H1 (cell line): ENCODE results near the gene C22orf39. TPM values are rescaled to one million over a fixed set of nuclear protein-coding genes. Genes with fewer than 3 reads are reported as not detected.

ENCODE experiments used
- CTCF ChIA-PET: fragments of 300-600 bp; sonication (Branson Sonifier 250); formaldehyde crosslinking; loops from one replicate; lab custom pipeline; 2021; ENCODE audit not compliant: partially characterized antibody; lab: Charles Lee
- POLR2A ChIA-PET: fragments of 300-600 bp; sonication (Branson Sonifier 250); formaldehyde crosslinking; loops from one replicate; lab custom pipeline; 2021; ENCODE audit warnings: inconsistent platforms; ENCODE audit not compliant: partially characterized antibody; lab: Charles Lee
- DNase-seq, 2 experiments: peaks; one replicate each; pipeline versions ENCODE4 v3.0.0 to v3.0.0-alpha.2; 2010 to 2022; ENCODE audit warnings: low spot score in 2 of 2, low read depth in 1 of 2, mixed read lengths in 1 of 2
- FAIRE-seq: peaks from 2 replicates; lab custom pipeline; 2011; peaks lifted over from hg19 to GRCh38; lab: Jason Lieb, UNC
- H2AFZ ChIP-seq: 2 replicates; pipeline ENCODE4 v1.8.1; 2012; ENCODE audit warnings: low read length, inconsistent platforms
- H2AK5ac ChIP-seq: 2 replicates; pipeline ENCODE4 v1.6.1; 2013; ENCODE audit warnings: low read depth, low read length
- H2BK120ac ChIP-seq: replicated peaks from 2 replicates; pipeline ENCODE3; 2013; ENCODE audit warnings: low read depth, low read length, inconsistent platforms
- H2BK12ac ChIP-seq: 2 replicates; pipeline ENCODE4 v1.6.1; 2013; ENCODE audit warnings: low read depth, low read length
- H2BK15ac ChIP-seq: 2 replicates; pipeline ENCODE4 v1.6.1; 2013; ENCODE audit warnings: low read length
- H2BK20ac ChIP-seq: 2 replicates; pipeline ENCODE4 v1.6.1; 2013; ENCODE audit warnings: low read length
- H2BK5ac ChIP-seq: 2 replicates; pipeline ENCODE4 v1.6.1; 2013; ENCODE audit warnings: low read depth, low read length
- H3K14ac ChIP-seq: 2 replicates; pipeline ENCODE4 v1.6.1; 2013; ENCODE audit warnings: inconsistent platforms; ENCODE audit not compliant: insufficient read length
- H3K18ac ChIP-seq: 2 replicates; pipeline ENCODE4 v1.6.1; 2013; ENCODE audit warnings: low read length; ENCODE audit errors: extremely low read depth
- H3K23ac ChIP-seq: 2 replicates; pipeline ENCODE4 v1.6.1; 2013; ENCODE audit warnings: inconsistent platforms; ENCODE audit not compliant: insufficient read length
- H3K23me2 ChIP-seq: 2 replicates; pipeline ENCODE4 v1.6.1; 2013; ENCODE audit warnings: low read depth, low read length
- H3K27ac ChIP-seq: 2 replicates; pipeline ENCODE4 v1.6.1; 2011; ENCODE audit warnings: low read depth, low read length, inconsistent platforms
- H3K27me3 ChIP-seq, 4 experiments: replicated peaks in 1 of 4; 1 replicate in 1 of 4; 2 replicates in 3 of 4; pipeline versions ENCODE4 v1.6.1 to v1.8.1; 2011 to 2013; ENCODE audit warnings: low read length in 3 of 4, mild to moderate bottlenecking in 3 of 4, inconsistent platforms in 2 of 4, mixed read lengths in 2 of 4, moderate library complexity in 1 of 4; ENCODE audit not compliant: control insufficient read depth in 3 of 4, insufficient read depth in 3 of 4; ENCODE audit errors: extremely low read depth in 1 of 4
- H3K36me3 ChIP-seq, 4 experiments: 2 replicates each; pipeline versions ENCODE4 v1.6.1 to v1.8.1; 2011 to 2013; ENCODE audit warnings: mild to moderate bottlenecking in 4 of 4, low read length in 3 of 4, moderate library complexity in 2 of 4, control low read depth in 1 of 4, inconsistent platforms in 1 of 4; ENCODE audit not compliant: insufficient read depth in 4 of 4, control insufficient read depth in 2 of 4
- H3K4ac ChIP-seq: replicated peaks from 2 replicates; pipeline ENCODE3; 2013; ENCODE audit warnings: low read length, low read depth, mixed read lengths, inconsistent platforms; ENCODE audit not compliant: insufficient read length
- H3K4me1 ChIP-seq, 4 experiments: replicated peaks in 1 of 4; 1 replicate in 1 of 4; 2 replicates in 3 of 4; pipeline versions ENCODE4 v1.6.1 to v1.8.1; 2011 to 2013; ENCODE audit warnings: low read length in 3 of 4, inconsistent platforms in 2 of 4, mixed read lengths in 1 of 4; ENCODE audit not compliant: insufficient read depth in 4 of 4, control insufficient read depth in 3 of 4
- H3K4me2 ChIP-seq, 2 experiments: 2 replicates each; pipeline versions ENCODE4 v1.6.1 to v1.8.1; 2011 to 2013; ENCODE audit warnings: low read depth in 2 of 2, low read length in 2 of 2, control low read depth in 1 of 2, inconsistent platforms in 1 of 2, mild to moderate bottlenecking in 1 of 2; ENCODE audit not compliant: insufficient read depth in 1 of 2
- H3K4me3 ChIP-seq, 4 experiments: fragments of 200-600, 300-600 bp in 1 of 4; sonication (generic), shearing (Covaris generic), sonication (Bioruptor Twin) in 1 of 4; 2 replicates each; pipeline versions ENCODE4 v1.5.1 to v1.8.1; 2011 to 2016; ENCODE audit warnings: low read length in 4 of 4, low read depth in 3 of 4, control low read depth in 2 of 4, inconsistent platforms in 2 of 4, mild to moderate bottlenecking in 2 of 4, mixed read lengths in 1 of 4, moderate library complexity in 1 of 4; ENCODE audit not compliant: insufficient read depth in 2 of 4; ENCODE audit errors: extremely low read depth in 1 of 4
- H3K56ac ChIP-seq: replicated peaks from 2 replicates; pipeline ENCODE3; 2013; ENCODE audit warnings: low read depth, mild to moderate bottlenecking, mixed read lengths, low read length, inconsistent platforms; ENCODE audit not compliant: insufficient read length
- H3K79me1 ChIP-seq: 2 replicates; pipeline ENCODE4 v1.6.1; 2013; ENCODE audit warnings: low read depth, low read length, control low read depth
- H3K79me2 ChIP-seq, 2 experiments: 2 replicates each; pipeline versions ENCODE4 v1.6.1 to v1.8.1; 2012 to 2013; ENCODE audit warnings: low read length in 2 of 2, mild to moderate bottlenecking in 2 of 2, inconsistent platforms in 1 of 2; ENCODE audit not compliant: insufficient read depth in 2 of 2, control insufficient read depth in 1 of 2
- H3K9ac ChIP-seq, 4 experiments: replicated peaks in 1 of 4; 1 replicate in 1 of 4; 2 replicates in 3 of 4; pipeline versions ENCODE4 v1.6.1 to v1.8.1; 2011 to 2013; ENCODE audit warnings: low read depth in 3 of 4, low read length in 3 of 4, control low read depth in 2 of 4, mild to moderate bottlenecking in 2 of 4, moderate library complexity in 2 of 4, inconsistent platforms in 1 of 4; ENCODE audit errors: extremely low read depth in 1 of 4
- H3K9me3 ChIP-seq, 2 experiments: 2 replicates each; pipeline versions ENCODE4 v1.6.1 to v1.8.1; 2012 to 2013; ENCODE audit warnings: mild to moderate bottlenecking in 2 of 2, moderate library complexity in 2 of 2, control low read depth in 1 of 2, inconsistent platforms in 1 of 2, low read depth in 1 of 2, low read length in 1 of 2, mixed read lengths in 1 of 2; ENCODE audit not compliant: insufficient read depth in 2 of 2
- H4K20me1 ChIP-seq, 2 experiments: replicated peaks in 1 of 2; 2 replicates each; pipeline versions ENCODE3 to v1.8.1; 2011 to 2013; ENCODE audit warnings: inconsistent platforms in 2 of 2, low read length in 2 of 2, mild to moderate bottlenecking in 1 of 2; ENCODE audit not compliant: insufficient read depth in 2 of 2, control insufficient read depth in 1 of 2
- H4K5ac ChIP-seq: 2 replicates; pipeline ENCODE4 v1.6.1; 2013; ENCODE audit warnings: low read length, low read depth, mixed read lengths, inconsistent platforms; ENCODE audit not compliant: insufficient read length
- H4K8ac ChIP-seq: 2 replicates; pipeline ENCODE4 v1.8.0; 2013; ENCODE audit warnings: mild to moderate bottlenecking, moderate library complexity, low read length, inconsistent platforms; ENCODE audit not compliant: insufficient read depth; ENCODE audit errors: extremely low read depth
- H4K91ac ChIP-seq: replicated peaks from 2 replicates; pipeline ENCODE3; 2013; ENCODE audit warnings: low read length, mixed read lengths, inconsistent platforms; ENCODE audit not compliant: insufficient read length
- BACH1 ChIP-seq: IDR thresholded peaks from 2 replicates; pipeline ENCODE4 v1.6.1; 2012; ENCODE audit warnings: low read length, improper control_type of control experiment
- CHD1 ChIP-seq: IDR thresholded peaks from 2 replicates; pipeline ENCODE4 v1.6.1; 2012; ENCODE audit warnings: low read depth, low read length, improper control_type of control experiment
- EZH2 ChIP-seq: fragments of 200-600 bp; sonication (generic); IDR thresholded peaks from 2 replicates; pipeline ENCODE4 v1.7.1; 2012; ENCODE audit warnings: low read depth, mild to moderate bottlenecking, moderate library complexity, low read length, inconsistent platforms; ENCODE audit not compliant: severe bottlenecking
- JUN ChIP-seq: IDR thresholded peaks from 2 replicates; pipeline ENCODE4 v1.6.1; 2011; ENCODE audit warnings: low read depth, mild to moderate bottlenecking, improper control_type of control experiment, low read length
- PHF8 ChIP-seq: fragments of 200-600 bp; sonication (generic); conservative IDR thresholded peaks from 2 replicates; pipeline ENCODE4 v1.7.1; 2012; ENCODE audit warnings: low read depth, mild to moderate bottlenecking, inconsistent platforms, low read length, moderate library complexity
- RBBP5 ChIP-seq: IDR thresholded peaks from 2 replicates; pipeline ENCODE4 v1.7.1; 2012; ENCODE audit warnings: low read depth, mild to moderate bottlenecking, inconsistent platforms, low read length, moderate library complexity, borderline replicate concordance
- RFX5 ChIP-seq: IDR thresholded peaks from 2 replicates; pipeline ENCODE4 v1.6.1; 2011; ENCODE audit warnings: low read depth, low read length, improper control_type of control experiment, borderline replicate concordance
- SIN3A ChIP-seq, 2 experiments: IDR thresholded peaks in 1 of 2; conservative IDR thresholded peaks in 1 of 2; 2 replicates each; pipeline ENCODE4 v1.6.1; 2011 to 2012; ENCODE audit warnings: low read length in 2 of 2, improper control_type of control experiment in 1 of 2, low read depth in 1 of 2, mild to moderate bottlenecking in 1 of 2
- SUZ12 ChIP-seq: fragments of 200-600 bp; sonication (generic); IDR thresholded peaks from 2 replicates; pipeline ENCODE4 v1.6.1; 2012; ENCODE audit warnings: mild to moderate bottlenecking, inconsistent platforms, low read length, moderate library complexity, mixed read lengths
- YY1 ChIP-seq: IDR thresholded peaks from 2 replicates; pipeline ENCODE4 v1.6.1; 2011; ENCODE audit warnings: low read depth, mild to moderate bottlenecking, low read length
- WGBS, 2 experiments: shearing (Covaris generic) in 1 of 2; methylation state at CpG; one replicate each; pipeline versions ENCODE4 v1.1.6 to v1.1.7; 2013 to 2015; ENCODE audit warnings: low lambda C conversion rate in 2 of 2, mixed read lengths in 2 of 2, inconsistent platforms in 1 of 2, low coverage in 1 of 2, missing lambda C conversion rate in 1 of 2; ENCODE audit not compliant: insufficient replicate concordance in 2 of 2, insufficient coverage in 1 of 2, insufficient read length in 1 of 2; ENCODE audit errors: extremely low coverage in 1 of 2, missing lambda C conversion rate in 1 of 2; 5-methylcytosine and 5-hydroxymethylcytosine counted together
- polyA plus RNA-seq, 7 experiments: library from polyadenylated mRNA; depleted of rRNA in 3 of 7; stranded (reverse) in 5 of 7; unstranded in 2 of 7; fragments of >200 nt in 5 of 7; fragments of 200-250 nt in 2 of 7; gene quantifications; 1 replicate in 5 of 7; 2 replicates in 1 of 7; 4 replicates in 1 of 7; pipeline versions ENCODE4 v1.2.1 to v1.2.3, GENCODE V29; 2011 to 2013; ENCODE audit warnings: missing spikeins in 2 of 7, mixed read lengths in 2 of 7
- total RNA-seq: library from RNA; stranded (reverse); fragmentation: NEBNext Ultra II Directional; extraction: Animal tissue kit (Norgen Biotek cat#: 25700); gene quantifications from 2 replicates; pipeline ENCODE4 v1.2.1, GENCODE V29; 2021
- TF ChIP-seq, protein P1 (sequence below): IDR thresholded peaks from 2 replicates; pipeline ENCODE4 v1.6.1; 2012; ENCODE audit warnings: inconsistent platforms

The C22orf39 gene
- total and polyA plus RNA-seq, 2 of the 8 experiments (the other 6 are each of a cell fraction or from before 2014, with no cell fraction given) = 22.7 to 27.7 TPM

DNA sequence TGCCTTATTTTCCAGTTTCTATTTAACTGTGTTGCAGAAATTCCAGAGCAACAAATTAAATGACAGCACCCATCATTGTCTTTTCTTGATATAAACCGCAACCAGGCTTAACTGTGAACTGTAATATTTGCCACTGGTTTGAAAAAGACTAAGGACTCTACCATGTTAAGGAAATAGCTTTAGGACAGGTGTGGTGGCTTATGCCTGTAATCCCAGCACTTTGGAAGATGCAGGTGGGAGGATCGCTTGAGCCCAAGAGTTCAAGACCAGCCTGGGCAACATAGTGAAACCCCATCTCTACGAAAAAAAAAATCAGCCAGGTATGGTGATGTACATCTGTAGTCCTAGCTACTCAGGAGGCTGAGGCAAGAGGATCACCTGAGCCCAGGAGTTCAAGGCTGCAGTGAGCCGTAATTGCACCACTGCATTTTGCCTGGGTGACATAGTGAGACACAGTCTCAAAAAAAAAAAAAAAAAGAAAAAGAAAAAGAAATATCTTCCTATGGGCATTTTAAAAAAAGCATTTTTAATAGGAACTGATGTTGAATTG is 44.8 kb downstream of the C22orf39 start:
- Histone ChIP-seq H3K27me3 (no peaks in the 10 kb centered on the region), H3K36me3 (peaks cover 8 to 36% (median 25%) of the 10 kb centered on the region in 4 experiments; a peak in 7 of 8 replicates), H2AFZ (no peak overlapping the region), H3K4me2 (no peak overlapping the region), H3K79me2 (no peaks in the 10 kb centered on the region), H3K9ac (no peak overlapping the region), H3K23me2 (no peaks in the 10 kb centered on the region), H2AK5ac (no peak overlapping the region), H2BK15ac (no peak overlapping the region), H3K14ac (no peak overlapping the region), H3K56ac (no peak overlapping the region), H4K91ac (no peak overlapping the region), H3K4me3 (no peak overlapping the region), H3K79me1 (no peaks in the 10 kb centered on the region), H3K27ac (no peak overlapping the region), H4K5ac (no peak overlapping the region), H2BK120ac (no peak overlapping the region), H3K4ac (no peak overlapping the region), H3K9me3 (no peaks in the 10 kb centered on the region), H3K23ac (no peak overlapping the region), H3K18ac (no peak overlapping the region), H4K8ac (no peak overlapping the region), H2BK20ac (no peak overlapping the region), H3K4me1 (no peaks in the 10 kb centered on the region), H2BK12ac (no peak overlapping the region), H4K20me1 (peaks cover 2 to 11% of the 10 kb centered on the region in 2 experiments), H2BK5ac (no peak overlapping the region)
- ChIA-PET POLR2A (no interaction called here), CTCF (no interaction called here)
- 89% methylated on average over 4 of the region's 4 CpGs; no CpG with 5 or more reads in 1 of the 2 experiments for WGBS, 2 experiments
- DNase-seq (no peak), FAIRE-seq (no peak)
- TF ChIP-seq YY1 (no peak), CHD1 (no peak), BACH1 (no peak), EZH2 (no peak), SUZ12 (no peak), RFX5 (no peak), JUN (no peak), RBBP5 (no peak), SIN3A (conservative IDR thresholded peaks at IDR 0.05 in 1 of 2, IDR thresholded peaks at IDR 0.05 in 1 of 2; ENCODE audit: low read depth in 1 of 2, low read length in 2 of 2) (no peak), PHF8 (no peak)
- TF ChIP-seq, protein P1, sequence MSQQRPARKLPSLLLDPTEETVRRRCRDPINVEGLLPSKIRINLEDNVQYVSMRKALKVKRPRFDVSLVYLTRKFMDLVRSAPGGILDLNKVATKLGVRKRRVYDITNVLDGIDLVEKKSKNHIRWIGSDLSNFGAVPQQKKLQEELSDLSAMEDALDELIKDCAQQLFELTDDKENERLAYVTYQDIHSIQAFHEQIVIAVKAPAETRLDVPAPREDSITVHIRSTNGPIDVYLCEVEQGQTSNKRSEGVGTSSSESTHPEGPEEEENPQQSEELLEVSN = no peak
